Stimulated activated CD8-positive, alpha-beta memory T cell treated with anti-CD3 and anti-CD28 coated beads, Interleukin-7, amount 100 ng/mL, for 1 hour (primary cell): ENCODE measurements around the gene CORO7.

ENCODE experiments used
- DNase-seq, 2 donors: peaks; one replicate each; pipeline ENCODE4 v3.0.0-alpha.2; 2020; ENCODE audit warnings: low read depth in 2 of 2

CORO7 gene

DNA sequence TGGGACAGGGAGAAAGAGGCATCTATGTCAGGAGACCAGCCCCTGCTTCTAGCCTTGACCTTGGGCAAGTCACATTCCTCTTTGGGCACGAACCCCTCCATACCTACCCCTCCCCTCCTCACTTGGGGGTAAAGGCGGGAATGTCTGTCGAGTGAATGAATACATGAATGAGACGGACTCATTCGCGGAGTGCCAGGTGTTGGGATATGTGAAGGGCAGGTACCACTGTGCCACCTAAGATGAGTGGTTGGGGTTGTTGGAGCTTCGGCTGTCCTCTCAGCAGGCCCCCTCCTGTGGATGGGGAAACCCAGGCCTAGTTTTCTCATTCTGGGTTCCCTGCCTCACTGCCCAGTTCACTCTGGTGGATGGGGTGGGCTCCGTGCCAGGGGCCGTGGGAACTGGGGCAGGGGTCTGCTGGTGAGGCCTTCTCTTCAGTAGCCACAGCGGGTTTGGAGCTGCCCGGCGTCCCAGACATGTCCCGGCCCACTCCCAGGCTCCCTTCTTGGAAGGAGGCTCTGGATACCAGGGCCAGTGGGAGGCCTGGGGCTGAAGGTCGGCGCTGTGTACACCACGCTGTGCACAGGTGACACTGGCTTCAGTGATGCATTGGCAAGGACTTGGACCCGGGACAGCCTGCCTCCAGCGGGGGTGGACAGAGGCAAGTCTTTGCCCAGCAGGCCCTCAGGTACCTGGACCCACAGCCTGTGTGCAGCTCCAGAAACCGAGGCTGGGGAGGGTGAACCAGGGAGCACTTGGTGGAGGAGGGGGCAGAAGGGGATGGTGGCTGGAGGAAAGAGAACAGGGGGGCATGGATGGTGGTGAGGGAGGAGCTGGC lies 94.9 kb downstream of the CORO7 start:
- DNase-seq = no peak

DNA sequence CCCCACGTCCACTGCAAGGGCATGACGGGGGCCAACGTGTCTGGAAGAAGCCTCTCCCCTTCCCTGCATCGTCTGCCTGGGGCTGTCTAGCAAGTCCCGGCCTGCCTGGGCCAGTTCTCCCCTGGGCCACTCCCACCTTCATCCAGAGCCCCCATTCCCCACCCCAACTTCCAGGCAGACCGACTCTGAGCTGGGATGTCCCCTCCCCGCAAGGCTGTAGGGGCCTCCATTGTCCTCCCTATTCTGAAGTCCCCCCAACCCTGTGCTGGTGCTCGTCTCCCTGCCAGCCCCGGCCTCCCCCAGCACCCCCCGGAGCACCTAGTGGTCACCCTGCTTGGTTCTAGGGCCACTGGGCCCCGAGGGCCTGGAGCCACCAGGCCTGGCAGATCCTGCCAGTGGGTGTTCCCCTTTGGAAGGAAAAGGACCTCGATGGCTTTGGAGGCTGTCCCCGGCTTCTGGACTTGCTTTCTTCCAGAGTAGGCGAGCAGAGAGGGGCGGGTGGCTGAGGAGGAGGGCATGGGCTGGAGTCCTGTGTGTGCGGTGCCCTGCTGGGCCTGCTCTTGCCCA lies 95.7 kb downstream of the CORO7 start:
- DNase-seq = no peak

DNA sequence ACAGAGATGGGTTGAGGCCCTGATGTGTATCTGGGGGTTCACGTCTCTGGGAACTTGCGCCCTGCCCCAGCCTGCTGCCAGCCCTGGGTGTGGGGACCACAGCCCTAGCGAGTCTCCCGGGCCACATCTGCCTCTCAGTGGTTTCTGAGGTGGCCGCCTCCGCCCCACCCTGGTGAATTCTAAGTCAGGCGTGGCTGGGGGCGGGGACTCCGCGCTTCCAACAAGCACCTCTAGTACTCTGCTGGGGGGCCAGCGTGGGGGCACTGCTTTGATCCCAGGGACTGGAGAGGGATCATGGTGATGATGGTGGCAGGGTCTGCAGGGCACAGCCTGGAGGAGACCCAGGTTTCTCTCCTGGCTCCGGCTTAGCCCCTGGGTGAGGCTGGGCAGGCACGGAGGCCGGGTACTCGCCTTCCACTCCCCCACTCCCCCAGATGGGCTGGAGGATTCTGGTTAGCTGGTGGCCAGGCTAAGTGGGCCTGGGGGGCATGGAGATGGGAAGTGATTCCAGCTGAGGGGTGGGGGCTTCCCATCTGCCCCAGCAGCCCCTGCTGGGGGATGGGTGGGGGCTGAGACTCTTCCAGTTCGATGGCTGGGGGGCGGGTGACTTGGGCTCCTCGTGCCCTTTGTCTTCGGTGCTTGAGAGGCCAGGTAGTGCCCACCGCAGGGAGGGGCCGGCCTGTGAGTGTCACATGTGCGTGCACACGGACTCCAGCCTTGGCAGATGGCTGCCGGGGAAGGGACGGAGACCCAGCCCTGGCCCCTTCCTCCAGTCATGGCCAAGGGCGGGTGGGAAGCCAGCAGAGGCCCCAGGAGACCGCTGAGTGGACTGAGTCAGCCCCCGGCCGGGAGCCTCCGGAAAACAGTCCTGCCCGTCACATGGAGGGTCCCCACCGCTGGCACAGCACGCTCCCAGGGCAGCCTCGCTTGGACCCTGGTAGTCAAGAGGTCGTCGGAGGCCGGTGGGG lies 96.7 kb downstream of the CORO7 start:
- no peak for DNase-seq

- no peak for DNase-seq
Measured at GRCh38 chr16:4318967-4319366, 97.4 kb downstream of the CORO7 start.

DNA sequence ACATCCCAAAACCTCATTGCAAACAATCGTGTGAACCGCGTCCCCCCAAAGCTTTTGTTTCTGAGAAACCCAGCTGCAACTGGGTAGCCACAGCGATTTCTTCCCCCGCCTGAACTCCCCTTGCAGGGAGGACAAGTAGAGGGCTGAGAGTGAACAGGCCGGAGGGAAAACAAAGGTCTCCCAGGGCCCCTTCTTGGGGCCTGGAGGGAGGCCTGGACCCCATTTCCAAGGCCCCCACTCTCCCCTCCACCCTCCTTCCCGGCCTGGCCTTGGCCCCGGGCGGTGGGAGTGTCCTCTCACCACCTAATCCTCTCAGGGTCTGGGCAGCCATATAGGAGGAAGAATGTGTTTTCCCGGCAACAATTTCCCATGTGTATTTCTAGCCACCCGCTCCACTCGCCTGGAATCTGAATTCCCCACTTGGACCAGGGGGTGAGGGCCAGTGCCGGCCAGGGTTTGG lies 97.9 kb downstream of the CORO7 start:
- DNase-seq = no peak

DNA sequence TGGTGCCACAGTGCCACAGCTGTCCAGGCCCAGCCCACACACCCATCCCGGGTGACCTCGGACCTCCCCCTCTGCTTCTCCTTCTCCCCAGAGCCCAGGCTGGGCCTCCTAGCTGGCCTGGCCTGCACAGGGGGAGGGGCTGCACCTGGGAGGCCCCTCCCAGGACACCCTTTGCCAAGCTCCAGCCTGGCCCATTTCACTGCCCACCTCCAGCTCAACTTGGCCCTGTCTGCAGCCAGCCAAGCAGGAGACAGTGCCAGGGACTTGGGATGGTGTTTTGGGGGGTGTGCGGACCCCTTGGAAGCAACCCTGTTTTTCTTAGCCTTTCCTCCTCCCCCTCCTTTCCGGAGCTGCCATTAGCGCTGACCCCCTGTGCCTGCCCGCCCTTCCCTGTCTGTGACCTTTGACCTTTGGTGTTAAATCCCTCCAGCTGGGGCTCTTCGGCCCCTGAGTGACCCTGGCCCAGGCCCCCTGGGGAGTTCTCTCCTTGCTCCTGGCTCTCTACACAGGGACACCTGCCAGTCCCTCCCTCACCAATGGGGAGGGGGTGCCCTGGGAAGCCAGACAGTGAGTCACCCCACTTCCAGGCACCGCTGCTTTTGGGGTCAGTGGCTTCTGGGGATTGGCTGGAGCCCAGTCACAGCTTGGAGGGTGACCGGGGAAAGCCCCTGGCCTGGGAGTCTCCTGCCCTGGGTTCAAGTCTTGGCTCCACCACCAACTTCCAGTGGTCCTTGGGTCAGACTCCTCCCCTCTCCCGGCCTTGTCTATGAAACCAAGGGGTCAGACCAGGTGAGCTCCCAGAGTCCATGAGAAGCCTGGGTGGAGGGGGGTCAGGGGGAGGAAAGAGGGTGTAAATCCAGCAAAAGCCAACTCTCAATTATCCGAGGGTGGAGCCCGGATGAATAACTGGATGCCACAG lies 98.6 kb downstream of the CORO7 start:
- no peak for DNase-seq

DNA sequence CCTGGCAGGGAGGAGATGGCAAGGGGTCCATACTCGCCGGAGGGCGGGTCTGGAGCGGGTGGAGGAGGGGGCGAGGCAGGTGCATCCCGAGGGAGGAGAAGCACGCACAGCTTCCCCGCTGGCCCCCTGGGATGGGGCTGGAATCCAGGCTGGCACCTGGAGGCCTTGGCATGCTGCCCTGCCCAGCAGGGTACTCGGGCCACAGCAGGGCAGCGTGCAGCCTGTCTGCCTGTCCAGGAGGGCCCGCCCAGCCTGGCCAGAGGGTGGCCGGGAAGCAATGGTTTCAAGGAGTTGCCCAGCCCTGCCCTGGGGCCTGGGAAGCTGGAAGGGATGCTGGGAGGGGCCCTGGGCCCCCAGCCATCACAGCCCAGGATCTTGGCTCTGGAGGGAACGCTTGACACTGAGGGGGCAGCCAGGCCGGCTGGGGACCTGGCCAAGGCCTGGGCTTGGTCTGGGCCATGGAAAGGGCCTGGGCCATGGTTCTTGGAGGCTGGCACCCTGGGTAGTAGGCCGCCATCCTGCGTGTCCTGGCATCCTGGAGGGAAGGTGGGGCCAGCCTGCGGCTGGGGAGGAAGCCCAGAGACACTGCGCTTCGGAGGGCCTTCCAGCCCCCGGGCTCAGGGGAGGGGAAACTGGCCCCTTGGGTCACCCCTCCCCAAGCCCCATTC lies 99.4 kb downstream of the CORO7 start:
- DNase-seq = no peak

DNA sequence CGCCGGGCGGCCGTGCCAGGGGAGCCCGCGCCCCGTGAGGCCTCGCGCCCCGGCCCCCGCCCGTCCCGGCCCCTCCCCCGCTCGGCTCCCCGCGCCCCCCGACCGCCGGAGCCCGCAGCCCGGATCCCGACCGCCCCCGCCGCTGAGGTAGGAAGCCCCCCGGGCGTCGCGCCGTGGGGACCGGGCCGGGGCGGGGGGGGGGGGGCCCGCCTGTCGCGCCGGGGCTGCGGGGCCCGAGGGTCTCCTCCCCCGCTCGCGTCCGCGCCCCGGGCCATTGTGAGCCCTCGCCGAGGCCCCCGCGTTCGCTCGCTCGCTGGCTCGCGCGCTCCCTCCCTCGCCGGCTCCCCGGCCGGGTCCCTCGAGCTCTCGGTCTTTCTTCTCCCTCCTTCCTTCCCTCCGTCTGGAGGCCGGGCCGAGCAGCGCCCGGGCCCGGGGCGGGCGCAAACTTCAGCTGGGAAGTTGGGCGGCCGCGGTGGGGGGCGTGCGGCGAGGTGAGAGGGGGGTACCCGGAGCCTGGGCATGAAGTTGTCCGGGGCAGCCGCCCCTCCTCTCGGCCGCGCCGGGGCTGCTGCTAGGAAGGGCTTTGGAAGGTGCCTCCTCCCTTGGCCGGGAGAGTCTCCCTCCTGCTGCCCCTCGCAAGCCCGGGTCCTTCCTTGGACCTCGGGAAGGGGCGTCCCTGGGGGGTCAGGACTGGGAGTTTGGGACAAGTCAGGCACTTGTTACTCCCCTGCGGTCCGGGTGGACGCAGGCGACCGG lies 100.1 kb downstream of the CORO7 start:
- DNase-seq = no peak

DNA sequence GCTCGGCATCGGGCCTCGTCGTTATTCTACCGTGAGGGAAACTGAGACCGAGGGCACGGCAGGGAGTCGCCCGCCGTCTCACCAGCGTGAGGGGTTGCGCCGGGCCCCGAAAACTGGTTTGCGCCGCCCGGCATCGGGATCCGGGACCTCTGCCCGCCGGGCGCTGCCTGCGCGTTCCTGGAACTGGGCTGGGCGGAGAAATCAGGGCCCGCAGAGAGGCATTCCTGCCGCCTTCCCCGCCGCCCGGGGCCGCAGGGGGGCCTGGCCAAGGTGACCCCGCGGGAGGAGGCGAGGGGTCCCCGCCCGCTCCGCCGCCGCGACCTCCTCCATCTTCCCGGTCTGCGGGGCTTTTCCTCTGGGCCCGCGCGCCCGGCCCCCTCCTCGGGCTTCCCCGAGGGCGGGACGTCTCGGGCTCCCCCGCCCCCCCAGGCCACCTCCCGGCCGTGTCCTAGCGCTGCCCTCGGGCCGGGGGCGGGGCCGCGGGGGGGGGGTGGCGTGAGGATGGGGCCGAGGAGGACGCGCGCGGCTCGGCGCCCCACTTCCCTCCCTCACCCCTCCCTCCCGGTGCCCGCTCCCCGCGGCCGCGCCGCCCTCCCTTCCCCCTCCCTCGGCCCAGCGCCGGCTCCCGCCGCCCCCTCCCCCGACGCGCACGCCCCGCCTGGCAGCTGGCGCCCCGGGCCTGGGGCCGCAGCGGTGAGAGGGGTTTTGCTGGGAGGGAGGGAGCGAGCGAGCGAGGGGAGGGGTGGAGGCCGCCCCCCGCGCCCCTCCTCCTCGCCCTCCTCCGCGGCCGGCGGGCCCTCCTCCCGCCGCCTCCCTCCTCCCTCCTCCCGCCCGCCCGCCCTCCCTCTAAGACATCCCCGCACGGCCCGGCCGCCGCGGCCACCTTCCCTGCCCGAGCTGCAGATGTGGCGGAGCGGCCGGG lies 100.9 kb downstream of the CORO7 start, which contains the start of gene GLIS2:
GLIS2 (plus strand) TSS at position 882 of the 922 bp plus-strand sequence. CDS start 16,214 bp downstream, outside the sequence.
- DNase-seq = no peak

DNA sequence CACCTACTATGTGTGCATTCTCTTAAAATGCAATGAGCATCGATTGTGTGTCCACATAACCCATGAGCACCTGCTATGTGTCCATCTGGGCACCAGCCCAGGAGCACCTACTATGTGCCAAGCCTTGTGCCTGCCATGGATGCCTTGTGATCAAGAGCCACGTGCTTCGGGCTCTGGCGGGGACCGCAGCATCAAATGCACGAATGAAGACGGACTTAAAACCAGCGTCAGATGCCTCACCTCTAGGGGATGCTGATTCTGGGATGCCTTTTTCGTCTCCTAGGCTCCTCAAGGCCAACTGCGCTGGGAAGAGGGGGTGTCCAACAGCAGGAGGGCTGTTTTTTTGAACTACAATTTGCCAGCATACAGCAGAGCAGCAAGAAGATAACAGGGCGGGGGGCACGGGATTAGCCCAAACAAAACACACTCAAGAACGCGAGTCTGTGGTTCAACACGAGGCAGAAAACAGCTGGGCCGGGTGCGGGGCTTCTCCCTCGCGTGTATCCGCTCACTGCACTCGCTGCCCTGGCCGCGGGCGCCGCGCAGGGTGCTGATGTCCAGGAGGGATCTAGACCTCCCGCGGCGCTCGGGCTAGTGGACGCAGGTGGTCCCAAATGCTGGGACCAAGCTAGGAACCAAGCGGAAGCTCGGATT lies 101.7 kb downstream of the CORO7 start:
- no peak for DNase-seq

DNA sequence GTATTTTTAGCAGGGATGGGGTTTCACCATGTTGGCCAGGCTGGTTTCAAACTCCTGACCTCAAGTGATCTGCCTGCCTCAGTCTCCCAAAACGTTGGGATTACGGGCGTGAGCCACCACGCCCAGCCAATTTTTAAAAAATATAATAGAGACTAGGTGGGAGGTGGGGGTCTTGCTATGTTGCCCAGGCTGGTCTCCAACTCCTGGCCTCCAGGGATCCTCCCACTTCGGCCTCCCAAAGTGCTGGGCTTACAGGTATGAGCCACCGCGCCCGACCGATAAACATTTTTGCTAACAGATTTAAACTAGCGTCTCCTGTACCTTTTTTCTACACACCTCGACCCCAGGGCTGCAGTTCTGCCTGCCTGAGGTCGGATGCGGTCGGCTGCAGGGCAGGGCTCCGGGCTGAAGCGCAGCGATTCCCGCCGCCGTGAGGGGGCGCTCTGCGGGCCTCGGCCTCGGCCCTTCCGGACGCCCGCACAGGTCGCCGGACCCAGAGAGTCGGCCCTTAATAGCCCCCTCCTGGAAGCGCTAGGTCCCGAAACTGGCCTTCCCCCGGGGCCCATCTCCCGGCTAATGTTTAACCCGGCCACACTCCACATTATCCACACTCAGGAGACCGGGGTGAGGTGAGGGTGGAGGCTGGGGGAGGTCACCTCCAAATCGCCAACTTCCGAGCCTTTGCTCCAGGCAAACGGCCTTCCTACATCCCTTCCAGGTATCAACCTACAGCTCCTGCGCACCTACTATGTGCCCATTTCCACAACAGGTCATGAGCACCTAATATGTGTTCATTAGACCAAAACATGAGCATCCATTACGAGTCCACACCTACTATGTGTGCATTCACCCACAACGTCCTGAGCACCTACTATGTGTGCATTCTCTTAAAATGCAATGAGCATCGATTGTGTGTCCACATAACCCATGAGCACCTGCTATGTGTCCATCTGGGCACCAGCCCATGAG lies 102.5 kb downstream of the CORO7 start:
- DNase-seq = no peak

GRCh38 chr16:4309833-4310266 lies 106.5 kb downstream of the CORO7 start:
- peak in 1 of 2 donors; percentile 36 for DNase-seq

- no peak for DNase-seq
Measured at GRCh38 chr16:4309102-4309832, 107.1 kb downstream of the CORO7 start.

GRCh38 chr16:4307215-4308037 lies 109.0 kb downstream of the CORO7 start:
- DNase-seq = peak; percentile 89 to 93
